OCI-LY7 (cell line): ENCODE results near the gene SCLY. TPM values are rescaled to one million over a fixed set of nuclear protein-coding genes. Genes with fewer than 3 reads are reported as not detected.

Experiments used
- BruUV-seq: library from RNA; stranded (reverse); fragments of 400-500 nt; replicated peaks from 2 replicates; lab custom pipeline; 2021; lab: Mats Ljungman, UMichigan
- CTCF ChIA-PET: fragments of 300-600 bp; sonication (Branson Sonifier 250); formaldehyde crosslinking; loops from one replicate; lab custom pipeline; 2022; ENCODE audit warnings: antibody characterized with exemption; ENCODE audit not compliant: unreplicated experiment; lab: Charles Lee
- POLR2A ChIA-PET: fragments of 300-600 bp; sonication (Branson Sonifier 250); formaldehyde crosslinking; loops from one replicate; lab custom pipeline; 2022; ENCODE audit warnings: antibody characterized with exemption; lab: Charles Lee
- DNase-seq: peaks from one replicate; pipeline ENCODE4 v3.0.0-alpha.2; 2015; ENCODE audit warnings: low spot score
- H2AFZ ChIP-seq: fragments of 200-600 bp; sonication (generic), shearing (Covaris generic); 2 replicates; pipeline ENCODE4 v1.6.1; 2014; ENCODE audit warnings: mild to moderate bottlenecking, antibody characterized with exemption, low read length, moderate library complexity
- H3K27ac ChIP-seq: fragments of 200-600 bp; sonication (generic); 2 replicates; pipeline ENCODE4 v1.5.1; 2014; ENCODE audit warnings: mixed run types, low read depth, mild to moderate bottlenecking, moderate library complexity, low read length, inconsistent platforms; ENCODE audit not compliant: poor library complexity, severe bottlenecking
- H3K36me3 ChIP-seq: fragments of 200-600 bp; sonication (generic); 2 replicates; pipeline ENCODE4 v1.6.1; 2014; ENCODE audit warnings: mild to moderate bottlenecking, antibody characterized with exemption, low read length, moderate library complexity, mixed read lengths; ENCODE audit not compliant: insufficient read depth
- H3K4me1 ChIP-seq: fragments of 200-600 bp; sonication (generic); 2 replicates; pipeline ENCODE4 v1.5.1; 2014; ENCODE audit warnings: mild to moderate bottlenecking, low read length; ENCODE audit not compliant: insufficient read depth, poor library complexity, severe bottlenecking
- H3K4me2 ChIP-seq: fragments of 200-600 bp; sonication (generic); 2 replicates; pipeline ENCODE4 v1.6.1; 2014; ENCODE audit warnings: mild to moderate bottlenecking, low read length
- H3K4me3 ChIP-seq: fragments of 200-600 bp; sonication (generic); 2 replicates; pipeline ENCODE4 v1.5.1; 2014; ENCODE audit warnings: mild to moderate bottlenecking, low read depth, low read length; ENCODE audit not compliant: poor library complexity, severe bottlenecking
- H3K79me2 ChIP-seq: fragments of 200-600 bp; sonication (generic); 2 replicates; pipeline ENCODE4 v1.6.1; 2016; ENCODE audit warnings: low read depth, mild to moderate bottlenecking, low read length, moderate library complexity, mixed read lengths; ENCODE audit not compliant: insufficient read depth
- H3K9me2 ChIP-seq: fragments of 200-600 bp; sonication (generic); 2 replicates; pipeline ENCODE4 v1.6.1; 2016; ENCODE audit warnings: mild to moderate bottlenecking, low read length, mixed read lengths; ENCODE audit not compliant: insufficient read depth
- H3K9me3 ChIP-seq: fragments of 200-600 bp; sonication (generic); 2 replicates; pipeline ENCODE4 v1.6.1; 2014; ENCODE audit warnings: mild to moderate bottlenecking, mixed run types, low read length, mixed read lengths
- H4K20me1 ChIP-seq: fragments of 200-600 bp; sonication (generic); 2 replicates; pipeline ENCODE4 v1.6.1; 2014; ENCODE audit warnings: mild to moderate bottlenecking, antibody characterized with exemption, low read length, moderate library complexity, mixed read lengths; ENCODE audit not compliant: insufficient read depth
- EZH2phosphoT487 ChIP-seq: fragments of 200-600 bp; sonication (generic); IDR thresholded peaks from 2 replicates; pipeline ENCODE4 v1.6.1; 2018; ENCODE audit warnings: low read depth, borderline replicate concordance, mild to moderate bottlenecking, mixed run types, antibody characterized with exemption, low read length, moderate library complexity, mixed read lengths
- intact Hi-C: fragments of 100-400 bp; cut with micrococcal nuclease; formaldehyde crosslinking; loops from one replicate; pipeline ENCODE4 v1.10.0; 2022; ENCODE audit not compliant: unreplicated experiment
- total RNA-seq, 2 experiments: library from RNA; depleted of rRNA in 1 of 2; stranded (reverse); fragments of >200 nt in 1 of 2; shearing (Covaris generic) in 1 of 2; gene quantifications; 2 replicates each; pipeline ENCODE4 v1.2.3, GENCODE V29; 2014 to 2022
- TF ChIP-seq, protein P1 (sequence below): fragments of 200-600 bp; sonication (generic); conservative IDR thresholded peaks from 2 replicates; pipeline ENCODE4 v1.5.1; 2014; ENCODE audit warnings: mild to moderate bottlenecking, antibody characterized with exemption, low read length, moderate library complexity, mixed read lengths

SCLY gene
- total RNA-seq, 2 experiments from 2014 or later = 29.9 to 41.7 TPM

DNA sequence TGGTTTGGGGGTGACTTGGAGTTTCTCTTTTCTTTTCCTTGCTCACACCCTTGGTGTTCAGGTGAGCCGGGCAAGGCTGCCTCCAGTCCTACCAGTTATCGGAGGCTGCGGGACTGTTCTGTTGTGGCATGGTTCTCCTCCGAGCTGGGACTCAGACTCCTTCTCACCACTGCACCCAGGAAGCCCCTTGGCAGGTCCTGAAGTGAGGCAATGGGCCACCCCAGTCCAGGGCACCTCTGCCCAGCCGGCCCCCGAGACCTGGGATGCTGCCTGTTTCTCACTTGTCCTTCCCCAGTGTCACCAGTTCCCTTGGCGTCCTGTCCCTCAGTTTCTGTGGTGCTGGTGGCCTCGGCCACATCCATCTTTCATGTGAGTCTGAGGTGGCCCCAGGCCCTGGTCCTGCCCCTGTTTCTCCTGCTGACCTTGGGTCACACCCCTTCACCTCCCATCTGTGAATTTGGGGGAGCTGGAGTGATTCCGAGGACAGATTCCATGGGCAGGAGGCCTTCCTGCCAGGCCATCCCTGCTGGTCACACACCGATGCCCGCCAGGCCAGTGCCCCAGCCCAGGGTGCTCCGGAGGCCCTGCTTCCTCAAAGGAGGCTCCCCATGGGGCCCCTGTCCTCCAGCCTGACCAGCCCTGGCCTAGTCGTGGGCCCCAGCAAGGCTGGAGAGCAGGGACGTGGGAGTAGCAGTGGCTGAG lies 71.1 kb downstream of the SCLY start:
- H3K79me2 ChIP-seq = no peaks in the 10 kb centered on the region
- no peaks in the 10 kb centered on the region for H3K9me3 ChIP-seq
- ChIA-PET CTCF (no interaction called here), POLR2A (no interaction called here)
- H3K9me2 ChIP-seq = no peaks in the 10 kb centered on the region
- no peak overlapping the region for H3K4me2 ChIP-seq
- H3K4me3 ChIP-seq = no peak overlapping the region
- intact Hi-C loops = no loop called here
- no peaks in the 10 kb centered on the region for H3K4me1 ChIP-seq
- no peaks in the 10 kb centered on the region for H3K36me3 ChIP-seq
- H2AFZ ChIP-seq = no peak overlapping the region
- BruUV-seq = no TSS peak
- H4K20me1 ChIP-seq = no peaks in the 10 kb centered on the region
- no peak overlapping the region for H3K27ac ChIP-seq
- TF ChIP-seq, protein P1, sequence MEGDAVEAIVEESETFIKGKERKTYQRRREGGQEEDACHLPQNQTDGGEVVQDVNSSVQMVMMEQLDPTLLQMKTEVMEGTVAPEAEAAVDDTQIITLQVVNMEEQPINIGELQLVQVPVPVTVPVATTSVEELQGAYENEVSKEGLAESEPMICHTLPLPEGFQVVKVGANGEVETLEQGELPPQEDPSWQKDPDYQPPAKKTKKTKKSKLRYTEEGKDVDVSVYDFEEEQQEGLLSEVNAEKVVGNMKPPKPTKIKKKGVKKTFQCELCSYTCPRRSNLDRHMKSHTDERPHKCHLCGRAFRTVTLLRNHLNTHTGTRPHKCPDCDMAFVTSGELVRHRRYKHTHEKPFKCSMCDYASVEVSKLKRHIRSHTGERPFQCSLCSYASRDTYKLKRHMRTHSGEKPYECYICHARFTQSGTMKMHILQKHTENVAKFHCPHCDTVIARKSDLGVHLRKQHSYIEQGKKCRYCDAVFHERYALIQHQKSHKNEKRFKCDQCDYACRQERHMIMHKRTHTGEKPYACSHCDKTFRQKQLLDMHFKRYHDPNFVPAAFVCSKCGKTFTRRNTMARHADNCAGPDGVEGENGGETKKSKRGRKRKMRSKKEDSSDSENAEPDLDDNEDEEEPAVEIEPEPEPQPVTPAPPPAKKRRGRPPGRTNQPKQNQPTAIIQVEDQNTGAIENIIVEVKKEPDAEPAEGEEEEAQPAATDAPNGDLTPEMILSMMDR = no peak
- no peak for TF ChIP-seq EZH2phosphoT487
- no peak for DNase-seq

DNA sequence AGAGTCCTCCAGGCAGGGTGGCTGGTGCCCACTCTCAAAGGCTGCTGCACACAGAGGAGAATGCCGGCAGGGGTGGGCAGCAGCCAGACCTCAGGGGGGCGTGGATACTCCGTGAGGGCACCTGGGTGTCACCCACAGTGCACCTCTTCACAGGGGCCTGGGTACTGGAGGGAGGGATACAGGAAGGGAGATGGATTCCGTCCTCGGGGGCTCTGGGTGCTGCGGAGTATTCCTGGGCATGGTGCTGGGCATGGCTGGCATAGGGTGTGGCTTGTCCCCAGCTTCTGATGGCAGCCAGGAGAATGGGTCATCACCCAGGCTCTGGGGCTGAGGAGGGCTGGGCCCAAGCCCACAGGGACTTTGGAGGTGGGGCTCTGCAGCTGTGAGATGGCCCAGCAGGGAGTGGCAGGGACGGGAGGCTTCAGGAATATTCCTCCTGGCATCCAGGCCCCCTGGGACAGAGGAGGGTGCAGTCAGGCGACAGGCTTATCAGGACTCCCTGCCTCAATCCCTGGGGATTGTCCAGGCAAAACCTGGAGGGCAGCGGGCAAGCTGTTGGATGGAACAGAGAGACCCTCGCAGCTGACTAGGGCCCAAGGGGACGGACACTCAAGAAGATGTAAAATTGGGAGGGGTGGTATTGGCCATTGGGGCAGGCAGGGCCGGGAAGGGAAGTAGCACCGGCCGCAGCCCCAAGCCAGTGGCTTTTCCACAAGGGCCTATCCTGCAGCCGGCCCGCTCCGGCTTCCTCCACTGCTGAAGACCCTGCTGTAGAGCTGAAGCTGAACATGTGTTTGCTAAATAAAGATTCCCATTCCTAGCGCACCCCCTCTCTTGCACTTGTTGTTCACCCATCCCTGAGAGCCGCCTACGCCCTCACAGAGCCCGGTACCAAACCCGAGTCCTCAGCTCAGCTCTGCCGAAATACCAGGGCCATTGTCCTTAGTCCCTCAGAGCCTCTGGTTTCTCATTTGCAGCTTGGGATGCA lies 72.0 kb downstream of the SCLY start:
- Histone ChIP-seq H3K79me2 (no peaks in the 10 kb centered on the region), H3K4me3 (no peak overlapping the region), H3K4me1 (no peaks in the 10 kb centered on the region), H3K27ac (no peak overlapping the region), H2AFZ (no peak overlapping the region), H3K9me2 (no peaks in the 10 kb centered on the region), H3K4me2 (no peak overlapping the region), H3K36me3 (no peaks in the 10 kb centered on the region), H3K9me3 (no peaks in the 10 kb centered on the region), H4K20me1 (no peaks in the 10 kb centered on the region)
- TF ChIP-seq, protein P1 = no peak
- TF ChIP-seq EZH2phosphoT487 = no peak
- intact Hi-C loops = no loop called here
- no TSS peak for BruUV-seq
- CTCF ChIA-PET = no interaction called here
- no peak for DNase-seq
- POLR2A ChIA-PET = interaction anchor here (1.0 kb wide), 1 partner anchor 24 kb away, joined by 6 read pairs; no protein-coding TSS in a partner anchor
